HG03457 (cell line): ENCODE results near the gene ZNF562.

ENCODE experiments used
- ATAC-seq: cut with Tn5 transposase; IDR thresholded peaks from one replicate; pipeline ENCODE4 v1.9.1; 2021; ENCODE audit warnings: moderate number of reproducible peaks; ENCODE audit not compliant: unreplicated experiment

The ZNF562 gene

GRCh38 chr19:9645472-9645871, 29.4 kb downstream of the ZNF562 start:
- no peak for ATAC-seq

- ATAC-seq = no peak
Observed at GRCh38 chr19:9644472-9644871, 30.4 kb downstream of the ZNF562 start.

- no peak for ATAC-seq
Observed at GRCh38 chr19:9641810-9642209, 33.1 kb downstream of the ZNF562 start.

- ATAC-seq = no peak
Observed at GRCh38 chr19:9640956-9641355, 33.9 kb downstream of the ZNF562 start.

GRCh38 chr19:9636018-9636417, 38.9 kb downstream of the ZNF562 start:
- no peak for ATAC-seq

GRCh38 chr19:9627856-9628255, 47.0 kb downstream of the ZNF562 start:
- ATAC-seq = no peak

- ATAC-seq = no peak
Observed at GRCh38 chr19:9622531-9622930, 52.4 kb downstream of the ZNF562 start.

GRCh38 chr19:9621156-9622037, 53.5 kb downstream of the ZNF562 start, which contains the start of gene ZNF561:
Gene ZNF561, minus strand, starts transcription at chr19:9621232. Its CDS starts 1,776 bp downstream, at chr19:9619456.
- ATAC-seq = no peak

GRCh38 chr19:9620842-9621155, 54.1 kb downstream of the ZNF562 start:
- ATAC-seq = no peak

GRCh38 chr19:9615844-9616243, 59.1 kb downstream of the ZNF562 start:
- no peak for ATAC-seq

- no peak for ATAC-seq
Observed at GRCh38 chr19:9610484-9611113, 64.3 kb downstream of the ZNF562 start.

GRCh38 chr19:9608912-9609311, 66.0 kb downstream of the ZNF562 start:
- ATAC-seq = no peak

- no peak for ATAC-seq
Observed at GRCh38 chr19:9597027-9597426, 77.9 kb downstream of the ZNF562 start.
